Measurements from ENCODE around the gene EFNA2. TPM values are rescaled to one million over a fixed set of nuclear protein-coding genes. Genes with fewer than 3 reads are reported as not detected.

EFNA2 gene
- total RNA-seq, 1 donor from 2014 or later = not detected

DNA sequence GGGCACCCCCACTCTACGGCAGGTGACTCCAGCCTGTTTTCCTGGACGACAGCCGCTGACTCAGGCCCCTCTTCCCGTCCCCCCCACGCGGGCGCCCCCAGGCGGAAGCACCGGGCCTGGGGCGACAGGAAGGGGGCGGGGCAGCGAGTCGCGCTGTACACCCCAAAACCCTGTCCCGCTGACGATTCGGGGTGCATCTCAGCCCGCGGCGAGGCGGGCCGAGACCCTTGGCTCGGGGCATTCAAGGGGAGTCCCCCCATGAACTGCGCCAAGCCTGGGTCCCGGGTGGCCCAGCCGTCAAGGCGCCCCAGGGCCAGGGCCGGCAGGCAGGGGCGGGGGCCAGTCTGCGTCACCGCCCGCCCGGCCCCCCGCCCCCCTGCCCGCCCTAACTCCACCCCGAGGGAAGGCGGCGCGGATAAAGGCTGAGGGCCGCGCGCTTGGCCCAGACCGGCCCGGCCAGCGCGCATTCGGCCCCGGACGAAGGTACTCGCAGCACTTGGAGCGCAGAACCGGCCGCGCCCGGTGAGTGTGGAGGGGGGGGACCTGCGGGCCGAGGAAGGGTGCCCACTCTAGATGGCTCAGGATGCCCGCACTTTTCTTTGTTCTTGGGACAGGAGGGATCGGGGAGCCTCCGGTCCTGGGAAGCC is 37.4 kb upstream of the EFNA2 start, which contains the start of gene MIDN:
Gene MIDN, plus strand, starts transcription at position 445 of the 647 bp plus-strand sequence. CDS start 1,714 bp downstream, outside the sequence.
- intact Hi-C loops (cut with DNase I) = no loop called here
- peak; percentile 93 for DNase-seq (ENCODE audit: low spot score)

DNA sequence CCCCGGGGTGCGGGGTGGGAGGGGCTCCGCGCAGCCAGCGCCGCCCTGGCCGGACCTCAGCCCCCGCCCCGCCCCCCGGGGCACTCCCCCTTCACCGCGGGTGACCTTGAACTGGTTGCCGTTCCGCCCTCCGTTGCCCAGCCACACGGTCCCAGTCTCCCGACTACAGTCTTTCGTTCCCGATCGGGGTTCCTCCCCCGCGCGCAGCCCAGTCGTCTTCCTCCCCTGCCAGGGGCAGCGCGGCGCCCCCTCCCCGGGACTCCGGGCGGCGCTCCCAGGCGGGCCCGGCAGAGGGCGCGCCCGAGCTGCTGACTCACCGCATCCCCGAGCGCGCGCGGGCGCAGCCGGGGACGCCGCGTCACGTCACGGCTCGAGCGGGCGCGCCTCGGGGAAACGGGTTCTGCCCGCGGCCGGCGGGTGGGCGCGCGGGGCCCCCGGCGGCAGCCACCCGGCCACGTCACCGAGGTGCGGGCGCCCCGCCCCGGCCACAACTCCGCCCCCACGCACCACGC is 36.8 kb upstream of the EFNA2 start:
- intact Hi-C loops (cut with DNase I) = loop anchor here (1.0 kb wide), 1 partner anchor 17 kb away; no protein-coding TSS in a partner anchor
- peak; percentile 92 for DNase-seq (ENCODE audit: low spot score)

DNA sequence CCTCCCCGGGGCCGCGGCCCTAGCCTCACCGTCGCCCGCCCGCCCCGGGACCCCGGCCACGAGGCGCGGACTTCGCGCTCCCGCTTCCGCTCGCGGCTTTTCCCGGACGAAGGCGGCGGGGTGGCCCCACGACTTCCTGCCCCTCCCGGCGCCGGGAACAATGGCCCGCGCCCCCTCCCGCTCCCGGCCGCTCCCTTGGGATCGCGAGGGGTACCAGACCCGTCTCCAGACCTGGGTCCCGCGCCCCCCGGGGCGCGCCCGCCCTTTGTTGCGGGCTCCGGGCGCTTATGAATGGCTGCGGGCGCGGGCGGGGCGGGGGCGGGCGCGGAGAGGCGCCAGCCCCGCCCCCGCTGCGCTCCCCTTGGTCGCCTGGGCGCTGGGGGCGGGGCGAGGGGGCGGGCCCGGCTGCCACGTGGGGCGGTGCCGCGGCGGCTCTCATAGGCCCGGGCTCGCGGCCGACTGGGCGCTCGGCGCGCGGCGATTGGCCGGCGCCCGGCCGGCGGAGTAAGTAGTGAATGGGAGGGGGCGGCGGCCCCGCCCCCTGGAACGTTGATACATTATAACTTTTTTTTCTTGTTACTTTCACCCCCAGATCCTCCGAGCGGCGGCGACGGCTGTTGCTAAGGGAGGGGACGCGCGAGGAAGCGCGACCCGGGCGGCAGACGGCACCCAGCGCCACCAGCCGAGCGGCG is 36.2 kb upstream of the EFNA2 start:
- DNase-seq (ENCODE audit: low spot score) = peak; percentile 96
- intact Hi-C loops (cut with DNase I) = loop anchor here (1.0 kb wide), 1 partner anchor 17 kb away; no protein-coding TSS in a partner anchor

DNA sequence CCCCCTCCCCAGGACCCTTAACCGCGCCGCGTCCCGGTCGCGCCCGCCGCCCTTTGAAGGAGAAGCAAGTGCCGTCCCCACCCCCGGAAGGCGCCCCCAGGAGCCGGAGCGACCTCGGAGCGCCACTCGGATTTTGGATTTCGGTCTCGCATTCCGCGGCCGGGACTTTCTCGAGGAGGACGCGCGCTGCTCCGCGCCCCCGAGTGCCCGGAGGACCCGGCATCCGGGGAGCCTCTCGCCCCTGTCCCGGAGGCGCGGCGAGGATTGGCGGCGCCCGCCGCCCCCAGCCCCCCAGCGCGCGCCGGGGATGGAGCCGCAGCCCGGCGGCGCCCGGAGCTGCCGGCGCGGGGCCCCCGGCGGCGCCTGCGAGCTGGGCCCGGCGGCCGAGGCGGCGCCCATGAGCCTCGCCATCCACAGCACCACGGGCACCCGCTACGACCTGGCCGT is 35.7 kb upstream of the EFNA2 start:
- intact Hi-C loops (cut with DNase I) = loop anchor here (1.0 kb wide), 1 partner anchor 16 kb away; no protein-coding TSS in a partner anchor
- DNase-seq (ENCODE audit: low spot score) = no peak

DNA sequence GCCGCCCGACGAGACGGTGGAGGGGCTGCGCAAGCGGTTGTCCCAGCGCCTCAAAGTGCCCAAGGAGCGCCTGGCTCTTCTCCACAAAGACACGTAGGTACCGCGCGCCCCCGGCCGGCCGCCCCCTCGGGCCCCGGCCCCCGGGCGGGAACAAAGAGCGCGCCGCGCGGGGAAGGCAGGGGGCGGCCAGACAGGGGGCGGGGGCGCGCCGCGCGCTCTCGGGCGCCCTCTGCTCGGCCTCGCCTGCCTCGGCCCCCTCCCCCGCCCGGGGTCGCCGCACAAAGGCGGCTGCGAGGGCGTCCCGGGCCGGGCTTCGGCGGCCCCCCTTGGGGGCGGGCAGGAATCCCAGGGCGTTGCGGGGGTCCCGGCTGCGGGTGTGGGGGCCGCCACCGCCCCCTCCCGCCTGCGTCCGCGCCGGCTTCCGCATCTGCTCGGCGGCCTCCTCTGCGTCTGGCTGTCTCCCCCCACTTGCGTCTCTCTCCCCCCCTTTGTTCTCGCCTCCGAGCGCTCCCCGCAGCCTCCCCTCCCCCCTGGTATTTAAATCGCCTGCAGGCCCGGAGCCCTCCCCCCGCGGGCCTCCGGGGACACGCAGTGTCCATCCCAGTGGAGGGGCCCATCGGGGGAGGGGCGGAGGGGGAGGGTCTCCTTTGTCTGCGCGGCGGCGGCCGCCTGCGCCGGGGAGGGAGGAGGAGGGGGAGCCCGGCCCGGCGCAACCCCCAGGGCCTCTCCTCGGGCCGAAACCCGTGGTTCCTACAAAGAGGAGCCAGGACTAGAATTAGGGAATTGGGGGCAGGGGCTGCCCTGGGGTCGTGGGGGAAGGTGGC is 35.0 kb upstream of the EFNA2 start:
- no peak for DNase-seq (ENCODE audit: low spot score)
- intact Hi-C loops (cut with DNase I) = no loop called here

DNA sequence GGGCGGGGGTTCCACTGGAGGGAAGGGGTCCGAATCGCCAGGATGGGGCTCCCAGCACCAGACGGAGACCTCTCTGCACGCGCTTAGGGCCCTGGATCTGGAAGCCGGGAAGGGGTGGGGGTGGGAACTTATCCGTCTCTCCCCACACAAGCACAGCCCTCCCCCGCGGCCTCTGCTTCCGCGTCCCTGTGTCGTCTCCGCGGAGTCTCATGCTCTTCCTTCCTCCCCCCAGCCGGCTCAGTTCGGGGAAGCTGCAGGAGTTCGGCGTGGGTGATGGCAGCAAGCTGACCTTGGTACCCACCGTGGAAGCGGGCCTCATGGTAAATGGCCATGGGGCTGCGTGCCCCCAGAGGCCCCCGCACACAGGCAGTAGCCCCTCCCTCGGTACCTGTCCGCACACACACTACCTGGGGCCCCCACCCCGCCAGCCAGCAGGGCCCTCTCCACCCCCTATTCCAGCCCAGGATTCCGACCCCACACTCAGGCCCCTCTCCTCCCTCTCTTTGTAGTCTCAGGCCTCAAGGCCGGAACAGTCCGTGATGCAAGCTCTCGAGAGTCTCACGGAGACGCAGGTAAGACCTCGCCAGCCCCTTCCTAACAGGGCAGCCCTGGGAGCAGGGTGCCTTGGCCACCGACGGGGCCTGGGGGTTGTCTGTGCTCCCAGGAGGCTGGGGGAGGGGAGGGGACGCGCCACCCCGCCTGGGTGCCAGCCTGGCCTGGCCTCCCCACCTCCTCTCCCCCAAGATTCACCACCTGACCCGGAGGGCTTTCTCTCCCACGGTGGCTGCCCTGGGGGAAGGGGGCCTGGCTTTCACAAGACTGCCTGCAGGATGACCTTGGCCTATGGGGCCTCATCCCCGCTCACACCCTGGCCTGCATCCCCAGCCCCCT is 34.1 kb upstream of the EFNA2 start:
- intact Hi-C loops (cut with DNase I) = no loop called here
- peak; percentile 90 for DNase-seq (ENCODE audit: low spot score)

DNA sequence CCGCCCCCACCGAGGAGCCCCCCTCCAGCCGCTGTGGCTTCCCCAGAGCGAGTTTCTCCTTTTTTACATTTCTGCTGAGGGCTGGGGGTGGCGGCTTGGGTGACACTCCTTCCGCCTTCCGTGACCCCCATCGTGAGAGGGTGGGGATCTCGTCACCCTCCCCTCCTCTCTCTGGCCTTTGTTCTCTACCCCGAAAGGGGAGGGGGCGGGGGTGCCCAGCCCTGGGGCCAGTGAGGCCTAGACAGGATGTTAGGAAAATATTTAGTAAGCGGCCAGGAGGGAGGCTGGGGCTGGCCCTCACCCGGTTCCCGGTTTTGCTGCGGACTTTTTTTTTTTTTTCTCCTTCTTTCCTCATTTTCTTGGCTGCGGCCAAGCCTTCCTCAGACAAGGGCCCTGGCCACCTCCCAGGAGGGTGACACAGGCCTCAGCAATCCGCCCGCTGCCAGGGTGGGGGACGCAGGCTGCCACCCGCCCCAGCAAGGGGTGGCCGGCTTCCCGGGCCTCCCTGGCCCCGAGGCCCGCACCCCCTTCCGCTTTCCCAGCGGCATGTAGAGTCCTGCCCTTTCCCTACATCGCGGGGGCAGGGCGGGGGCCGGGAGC is 33.4 kb upstream of the EFNA2 start:
- peak; percentile 95 for DNase-seq (ENCODE audit: low spot score)
- intact Hi-C loops (cut with DNase I) = no loop called here

DNA sequence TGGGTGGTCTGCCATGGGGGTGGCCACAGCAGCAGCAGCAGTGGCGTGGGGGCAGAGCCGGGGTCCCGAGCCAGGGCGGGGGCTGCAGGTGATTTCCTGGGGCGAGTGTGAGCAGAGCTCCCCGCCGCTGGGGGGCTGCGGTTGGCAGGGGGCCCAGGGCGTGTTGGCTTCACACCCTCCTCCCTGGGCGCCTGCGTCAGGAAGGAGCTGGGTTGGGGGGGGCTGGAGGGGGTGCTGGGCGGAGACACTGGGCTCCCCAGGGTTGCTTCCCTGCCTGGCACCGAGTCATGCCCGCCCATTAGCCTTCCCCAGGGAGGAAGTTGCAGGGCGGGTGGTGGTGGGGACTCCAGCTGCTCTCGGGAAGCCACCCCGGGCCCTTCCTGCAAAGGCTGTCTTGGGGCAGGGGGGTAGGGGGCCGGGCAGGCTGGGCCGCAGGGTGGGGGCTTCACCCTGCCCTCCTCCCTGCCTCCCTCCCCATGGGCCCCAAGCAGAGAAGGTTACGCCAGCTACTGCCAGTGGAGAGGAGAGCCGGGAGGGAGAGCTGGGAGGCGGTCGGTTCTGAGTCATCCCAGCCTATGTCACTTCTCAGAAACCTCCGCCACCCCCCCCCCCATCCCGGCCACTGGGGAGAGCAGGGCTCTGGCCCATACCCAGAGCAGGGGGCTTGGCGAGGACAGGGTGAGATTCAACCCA is 32.7 kb upstream of the EFNA2 start:
- intact Hi-C loops (cut with DNase I) = no loop called here
- peak; percentile 97 for DNase-seq (ENCODE audit: low spot score)

DNA sequence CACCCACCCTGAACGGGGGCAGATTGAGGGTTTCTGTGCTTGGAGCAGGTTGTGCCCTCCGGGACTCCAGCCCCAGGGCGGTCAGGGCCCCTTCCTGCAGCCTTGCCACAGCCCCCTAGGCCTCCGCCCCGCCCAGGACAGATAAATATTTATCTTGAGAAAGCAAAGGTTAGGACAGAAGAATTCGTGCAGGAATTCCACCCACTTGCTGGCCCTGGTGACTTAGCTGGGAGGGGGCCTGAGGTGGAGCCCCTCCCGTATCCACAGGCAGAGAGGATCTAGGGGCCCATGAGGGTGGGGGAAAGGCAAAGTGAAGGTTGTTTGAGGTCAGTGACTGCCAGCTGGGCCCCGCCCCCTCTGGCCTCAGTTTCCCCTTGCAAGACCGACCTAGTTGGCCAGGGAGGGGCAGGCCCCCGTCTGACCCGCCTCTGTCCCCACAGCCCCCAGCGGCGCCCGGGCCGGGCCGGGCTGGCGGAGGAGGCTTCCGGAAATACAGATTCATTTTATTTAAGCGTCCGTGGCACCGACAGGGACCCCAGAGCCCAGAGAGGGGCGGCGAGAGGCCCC is 32.1 kb upstream of the EFNA2 start:
- intact Hi-C loops (cut with DNase I) = no loop called here
- DNase-seq (ENCODE audit: low spot score) = no peak

DNA sequence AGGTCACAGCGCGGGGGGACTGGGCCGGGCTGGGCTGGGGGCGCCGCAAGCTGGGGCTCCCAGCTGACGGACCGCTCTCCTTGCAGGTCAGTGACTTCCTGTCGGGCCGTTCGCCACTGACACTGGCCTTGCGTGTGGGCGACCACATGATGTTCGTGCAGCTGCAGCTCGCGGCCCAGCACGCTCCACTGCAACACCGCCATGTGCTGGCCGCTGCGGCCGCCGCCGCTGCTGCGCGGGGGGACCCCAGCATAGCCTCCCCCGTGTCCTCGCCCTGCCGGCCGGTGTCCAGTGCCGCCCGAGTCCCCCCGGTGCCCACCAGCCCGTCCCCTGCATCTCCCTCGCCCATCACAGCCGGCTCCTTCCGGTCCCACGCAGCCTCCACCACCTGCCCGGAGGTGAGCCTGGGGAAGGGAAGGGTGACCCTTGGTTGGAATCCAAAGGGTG is 31.6 kb upstream of the EFNA2 start:
- no peak for DNase-seq (ENCODE audit: low spot score)
- intact Hi-C loops (cut with DNase I) = no loop called here

DNA sequence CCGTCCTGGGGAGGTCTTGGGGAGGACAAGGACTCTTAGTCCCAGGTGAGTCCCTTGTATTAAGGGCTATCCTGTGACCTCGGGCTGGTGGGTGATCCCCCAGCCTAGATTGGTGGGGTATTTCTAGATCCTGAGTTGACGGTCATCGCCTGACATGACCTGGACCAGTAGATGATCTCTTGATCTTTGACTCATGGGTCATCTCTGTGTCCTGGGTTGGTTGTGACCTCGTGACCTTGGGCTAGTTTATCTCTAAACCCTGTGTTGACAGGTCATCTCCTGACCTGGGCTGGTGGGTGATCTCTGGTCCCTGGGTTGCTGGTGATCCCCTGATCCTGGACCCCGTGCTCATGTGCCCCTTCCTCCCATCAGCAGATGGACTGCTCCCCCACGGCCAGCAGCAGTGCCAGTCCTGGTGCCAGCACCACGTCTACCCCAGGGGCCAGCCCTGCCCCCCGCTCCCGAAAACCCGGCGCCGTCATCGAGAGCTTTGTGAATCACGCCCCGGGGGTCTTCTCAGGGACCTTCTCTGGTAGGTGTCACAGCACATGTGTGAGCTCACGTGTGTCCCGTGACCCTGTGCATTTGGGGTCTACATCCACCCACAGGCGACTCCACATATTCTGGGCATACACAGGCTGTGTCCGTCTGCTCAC is 31.0 kb upstream of the EFNA2 start:
- DNase-seq (ENCODE audit: low spot score) = no peak

DNA sequence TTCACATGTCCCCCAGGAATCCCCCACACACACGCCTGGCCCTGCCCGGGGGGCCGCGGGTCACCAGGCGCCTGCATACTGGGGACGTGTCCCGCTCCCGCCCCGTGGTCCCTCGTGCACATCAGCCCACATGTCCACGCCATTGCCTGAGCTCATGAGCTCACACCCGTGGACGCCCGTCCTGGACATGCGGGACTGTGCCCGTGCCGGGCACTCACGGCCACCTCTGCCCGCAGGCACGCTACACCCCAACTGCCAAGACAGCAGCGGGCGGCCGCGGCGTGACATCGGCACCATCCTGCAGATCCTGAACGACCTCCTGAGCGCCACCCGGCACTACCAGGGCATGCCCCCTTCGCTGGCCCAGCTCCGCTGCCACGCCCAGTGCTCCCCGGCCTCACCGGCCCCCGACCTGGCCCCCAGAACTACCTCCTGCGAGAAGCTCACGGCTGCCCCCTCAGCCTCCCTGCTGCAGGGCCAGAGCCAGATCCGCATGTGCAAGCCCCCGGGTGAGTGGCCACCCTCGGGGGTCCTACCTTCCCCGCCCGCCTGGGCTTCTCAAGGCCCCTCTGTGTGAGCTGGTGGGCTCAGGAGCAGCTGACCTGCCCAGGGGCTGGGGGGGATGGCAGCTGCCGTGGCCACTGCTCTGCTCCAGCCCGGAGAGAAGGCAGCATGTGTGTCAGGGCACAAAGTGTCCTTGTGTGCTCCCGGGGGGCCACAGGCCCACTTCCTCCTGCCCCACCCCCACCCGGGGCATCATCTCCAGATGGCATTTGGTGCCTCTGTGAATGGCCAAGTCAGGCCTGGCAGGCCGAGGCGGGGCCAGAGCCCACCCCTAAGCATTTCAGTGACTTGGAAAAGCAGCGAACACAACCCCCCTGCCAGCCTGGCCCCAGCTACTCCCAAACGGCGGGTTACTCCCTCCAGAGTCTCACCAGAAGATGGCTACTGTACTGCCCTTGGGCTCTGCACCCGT is 30.2 kb upstream of the EFNA2 start:
- DNase-seq (ENCODE audit: low spot score) = no peak
- intact Hi-C loops (cut with DNase I) = no loop called here

More for the DNA sequence above, 31.0 kb upstream of the EFNA2 start:
- intact Hi-C loops (cut with DNase I) = no loop called here

DNA sequence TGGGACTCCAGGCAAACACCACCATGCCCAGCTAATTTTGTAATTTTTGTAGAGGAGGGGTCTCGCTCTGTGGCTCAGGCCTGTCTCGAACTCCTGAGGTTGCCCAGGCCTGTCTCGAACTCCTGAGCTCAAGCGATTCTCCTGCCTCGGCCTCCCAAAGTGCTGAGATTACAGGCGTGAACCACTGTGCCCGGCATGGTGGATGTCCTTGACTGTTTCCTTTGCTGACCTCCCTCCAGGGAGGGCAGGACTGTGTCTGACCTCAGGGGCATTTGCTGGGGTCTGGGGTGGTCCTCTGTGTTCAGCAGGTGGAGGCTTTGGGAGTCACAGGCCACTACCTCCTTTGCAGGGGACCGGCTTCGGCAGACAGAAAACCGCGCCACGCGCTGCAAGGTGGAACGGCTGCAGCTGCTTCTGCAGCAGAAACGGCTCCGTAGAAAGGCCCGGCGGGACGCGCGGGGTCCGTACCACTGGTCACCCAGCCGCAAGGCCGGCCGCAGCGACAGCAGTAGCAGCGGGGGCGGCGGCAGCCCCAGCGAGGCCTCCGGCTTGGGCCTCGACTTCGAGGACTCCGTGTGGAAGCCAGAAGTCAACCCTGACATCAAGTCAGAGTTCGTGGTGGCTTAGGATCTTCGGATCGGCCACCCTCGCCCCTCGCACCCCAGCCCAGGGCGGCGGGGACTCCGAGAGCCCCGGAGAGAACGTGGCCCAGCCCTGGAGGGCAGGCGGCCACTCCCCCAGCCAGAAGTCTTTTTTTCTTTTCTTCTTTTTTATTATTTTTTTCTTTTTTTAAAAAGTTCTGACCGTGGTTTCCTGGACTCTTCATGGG is 28.8 kb upstream of the EFNA2 start:
- no peak for DNase-seq (ENCODE audit: low spot score)
- intact Hi-C loops (cut with DNase I) = no loop called here

DNA sequence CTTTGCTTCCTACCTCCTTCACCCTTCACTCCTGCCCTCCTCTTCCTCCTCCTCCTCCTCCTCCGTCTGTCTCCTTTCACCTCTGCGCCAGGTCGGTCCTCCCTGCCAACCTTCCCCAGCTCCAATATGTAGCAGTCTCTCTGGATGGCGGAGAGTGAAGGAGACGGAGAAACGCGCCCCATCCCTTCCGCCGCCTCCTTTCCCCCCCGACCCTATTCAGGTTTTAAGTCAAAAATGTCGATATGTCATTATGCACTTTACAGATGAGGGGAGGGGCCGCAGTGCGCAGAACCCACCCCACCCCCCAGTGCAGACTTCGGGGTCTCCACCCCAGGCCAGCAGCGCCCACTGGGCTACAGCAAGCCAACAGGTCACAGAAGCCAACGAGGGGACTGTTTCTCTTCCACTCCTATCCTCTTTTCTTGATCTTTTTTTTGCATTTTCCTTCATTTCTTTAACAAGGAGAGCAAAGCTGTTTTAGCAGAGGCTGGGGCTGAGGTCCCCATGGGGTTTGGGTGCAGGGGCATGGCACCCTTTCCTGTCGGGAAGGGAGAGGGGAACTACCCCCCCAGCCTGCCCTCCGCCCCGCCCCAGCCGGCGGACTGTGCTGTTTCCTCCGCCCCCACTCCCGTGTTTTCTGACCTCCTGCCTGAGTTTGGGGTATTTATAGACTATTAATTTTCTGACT is 28.1 kb upstream of the EFNA2 start:
- DNase-seq (ENCODE audit: low spot score) = no peak
- intact Hi-C loops (cut with DNase I) = no loop called here

DNA sequence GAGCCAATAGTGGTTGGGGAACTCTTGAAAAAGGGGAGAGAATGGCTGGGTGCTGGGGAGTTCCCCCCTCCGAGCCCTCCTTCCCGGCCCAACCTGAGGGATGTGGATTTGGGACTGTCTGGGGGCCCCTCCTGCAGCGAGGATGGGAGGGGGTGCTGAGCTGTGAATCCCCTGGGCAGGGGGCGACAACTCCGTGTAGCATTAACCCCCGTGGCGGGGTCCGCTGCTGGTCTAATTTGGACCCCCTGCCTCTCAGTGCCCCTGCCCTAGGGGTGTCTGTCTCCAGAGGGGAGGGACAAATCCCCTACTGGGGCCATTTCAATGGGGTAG is 27.5 kb upstream of the EFNA2 start:
- intact Hi-C loops (cut with DNase I) = no loop called here
- no peak for DNase-seq (ENCODE audit: low spot score)

All from cardiac septum (tissue), 1 donor.